ENCODE results near the gene CNTNAP2.

- TF ChIP-seq, protein P1, sequence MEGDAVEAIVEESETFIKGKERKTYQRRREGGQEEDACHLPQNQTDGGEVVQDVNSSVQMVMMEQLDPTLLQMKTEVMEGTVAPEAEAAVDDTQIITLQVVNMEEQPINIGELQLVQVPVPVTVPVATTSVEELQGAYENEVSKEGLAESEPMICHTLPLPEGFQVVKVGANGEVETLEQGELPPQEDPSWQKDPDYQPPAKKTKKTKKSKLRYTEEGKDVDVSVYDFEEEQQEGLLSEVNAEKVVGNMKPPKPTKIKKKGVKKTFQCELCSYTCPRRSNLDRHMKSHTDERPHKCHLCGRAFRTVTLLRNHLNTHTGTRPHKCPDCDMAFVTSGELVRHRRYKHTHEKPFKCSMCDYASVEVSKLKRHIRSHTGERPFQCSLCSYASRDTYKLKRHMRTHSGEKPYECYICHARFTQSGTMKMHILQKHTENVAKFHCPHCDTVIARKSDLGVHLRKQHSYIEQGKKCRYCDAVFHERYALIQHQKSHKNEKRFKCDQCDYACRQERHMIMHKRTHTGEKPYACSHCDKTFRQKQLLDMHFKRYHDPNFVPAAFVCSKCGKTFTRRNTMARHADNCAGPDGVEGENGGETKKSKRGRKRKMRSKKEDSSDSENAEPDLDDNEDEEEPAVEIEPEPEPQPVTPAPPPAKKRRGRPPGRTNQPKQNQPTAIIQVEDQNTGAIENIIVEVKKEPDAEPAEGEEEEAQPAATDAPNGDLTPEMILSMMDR (IDR thresholded peaks at IDR 0.05 in 4 of 5, conservative IDR thresholded peaks at IDR 0.05 in 1 of 5): no peak
- no peak for TF ChIP-seq POLR2A (IDR thresholded peaks at IDR 0.05)
Measured at GRCh38 chr7:146067880-146068279, 48.7 kb upstream of the CNTNAP2 start.

Data from gastrocnemius medialis (tissue), 4 donors.